Measurements from ENCODE around the gene RNASEH2B.

The RNASEH2B gene

DNA sequence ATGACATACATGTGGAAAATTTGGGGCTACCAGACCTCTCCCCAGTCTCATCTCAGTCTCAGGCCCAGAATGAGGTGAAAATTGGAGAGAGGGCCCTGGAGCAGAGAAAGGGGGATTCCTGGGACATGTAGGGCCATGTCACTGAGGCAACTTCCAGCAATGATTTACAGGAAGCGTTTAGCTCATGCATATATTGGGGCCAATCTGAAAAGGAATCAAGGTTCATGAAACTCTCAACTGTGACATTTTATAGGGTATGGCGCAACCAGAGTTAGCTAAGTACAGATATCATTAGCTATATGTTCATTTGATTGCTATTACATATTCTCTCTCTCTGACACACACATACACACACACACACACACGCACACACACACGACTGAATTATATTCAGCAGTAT is 86.3 kb downstream of the RNASEH2B start:
- DNase-seq (ENCODE audit: low read depth) = no peak

DNA sequence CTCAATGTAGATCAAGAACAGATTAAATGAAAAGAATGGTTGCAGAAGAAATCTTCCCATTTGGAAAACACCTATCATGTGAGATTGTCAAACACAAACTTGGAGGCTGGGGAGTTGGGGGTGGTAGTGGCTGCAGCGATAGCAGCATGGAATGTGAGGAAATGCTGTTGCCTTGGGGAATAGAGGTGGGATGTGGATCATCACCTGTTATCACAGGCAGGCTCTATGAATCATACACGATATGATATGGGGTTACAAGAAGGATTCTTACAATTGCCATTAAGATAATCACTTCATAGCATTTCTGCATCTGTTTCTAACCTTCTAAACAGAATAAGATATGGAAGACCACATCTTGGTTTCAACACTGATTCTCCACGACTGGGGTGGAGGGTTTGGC is 88.7 kb downstream of the RNASEH2B start:
- no peak for DNase-seq (ENCODE audit: low read depth)

DNA sequence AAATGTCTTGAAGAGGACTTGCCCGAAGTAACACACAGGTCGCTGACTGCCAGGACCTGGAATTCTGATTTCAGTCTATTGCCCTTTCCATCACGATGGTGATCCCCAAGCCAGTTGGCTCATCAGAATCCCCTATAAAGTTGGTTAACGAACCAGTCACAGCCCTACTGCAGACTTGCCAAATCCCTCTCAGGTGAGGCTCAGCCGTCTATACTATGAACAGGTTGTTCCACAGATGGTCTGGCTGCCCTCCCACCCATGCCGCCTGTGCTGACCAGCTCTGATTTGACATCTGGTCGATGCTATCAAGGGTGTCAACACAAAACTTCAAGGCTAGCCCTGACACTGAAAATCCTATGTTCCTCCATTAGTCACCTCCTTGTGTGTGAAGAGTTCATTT is 90.0 kb downstream of the RNASEH2B start:
- DNase-seq (ENCODE audit: low read depth) = no peak

- DNase-seq (ENCODE audit: low read depth) = no peak
Observed at GRCh38 chr13:51000061-51000460, 90.5 kb downstream of the RNASEH2B start.

- DNase-seq (ENCODE audit: low read depth) = no peak
Observed at GRCh38 chr13:51000571-51001260, 91.1 kb downstream of the RNASEH2B start.

GRCh38 chr13:51001335-51001734 is 91.7 kb downstream of the RNASEH2B start:
- no peak for DNase-seq (ENCODE audit: low read depth)

- no peak for DNase-seq (ENCODE audit: low read depth)
Observed at GRCh38 chr13:51002736-51003135, 93.1 kb downstream of the RNASEH2B start.

GRCh38 chr13:51003642-51004041 is 94.1 kb downstream of the RNASEH2B start:
- DNase-seq (ENCODE audit: low read depth) = no peak

GRCh38 chr13:51004111-51004865 is 94.7 kb downstream of the RNASEH2B start:
- DNase-seq (ENCODE audit: low read depth) = no peak

GRCh38 chr13:51004918-51005460 is 95.4 kb downstream of the RNASEH2B start:
- DNase-seq (ENCODE audit: low read depth) = no peak

DNA sequence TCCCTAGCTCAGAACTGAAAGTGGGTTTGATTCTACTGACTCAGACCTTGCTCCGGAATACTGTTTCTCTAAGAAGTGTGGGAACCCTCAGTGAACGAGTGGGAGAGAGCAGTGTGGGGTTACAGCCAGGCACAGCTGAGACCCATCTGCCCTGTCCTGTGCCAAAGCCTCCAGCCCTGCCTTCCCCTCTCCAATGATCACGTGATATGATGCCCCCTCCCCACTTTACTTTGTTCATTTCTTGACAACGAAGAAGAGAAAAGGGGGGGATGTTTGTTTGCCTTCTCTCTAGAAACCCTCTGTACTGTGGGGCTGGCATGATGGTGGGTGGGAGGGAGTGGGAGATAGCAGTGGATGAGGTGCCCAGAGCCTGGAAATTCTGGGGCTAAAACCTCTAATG is 96.0 kb downstream of the RNASEH2B start:
- no peak for DNase-seq (ENCODE audit: low read depth)

Data from T-helper 22 cell (primary cell).